Suprapubic skin (tissue), 4 donors: ENCODE data around the gene FTSJ3. TPM values are rescaled to one million over a fixed set of nuclear protein-coding genes. Genes with fewer than 3 reads are reported as not detected.
"Not testable (repeated sequence)": the region's sequence is repeated elsewhere in the genome, so short reads cannot be mapped to it uniquely, and the experiment has no call there.

Source experiments
- DNase-seq, 2 donors: peaks; one replicate each; pipeline ENCODE4 v3.0.0-alpha.2; 2019; ENCODE audit warnings: low spot score in 2 of 2
- H3K27ac ChIP-seq: fragments of 200-600 bp; sonication (generic); one replicate; pipeline ENCODE4 v1.5.1; 2019
- H3K27me3 ChIP-seq: fragments of 200-600 bp; sonication (generic); one replicate; pipeline ENCODE4 v1.5.1; 2019
- H3K36me3 ChIP-seq: fragments of 200-600 bp; sonication (generic); one replicate; pipeline ENCODE4 v1.5.1; 2019
- H3K4me1 ChIP-seq: fragments of 200-600 bp; sonication (generic); one replicate; pipeline ENCODE4 v1.5.1; 2019
- H3K4me3 ChIP-seq: fragments of 200-600 bp; sonication (generic); one replicate; pipeline ENCODE4 v1.5.1; 2019; ENCODE audit warnings: mild to moderate bottlenecking
- H3K9me3 ChIP-seq: fragments of 200-600 bp; sonication (generic); one replicate; pipeline ENCODE4 v1.5.1; 2019
- EP300 ChIP-seq: sonication (generic); formaldehyde crosslinking; IDR thresholded peaks from one replicate; pipeline ENCODE4 v1.6.1; 2017; ENCODE audit warnings: antibody characterized with exemption
- POLR2A ChIP-seq, 2 donors: fragments of 450-650 bp; IDR thresholded peaks; one replicate each; pipeline ENCODE4 v1.6.1; 2017; ENCODE audit warnings: antibody characterized with exemption in 2 of 2, mild to moderate bottlenecking in 2 of 2, moderate library complexity in 2 of 2
- POLR2AphosphoS5 ChIP-seq, 3 donors: sonication (generic); formaldehyde crosslinking; IDR thresholded peaks; one replicate each; pipeline ENCODE4 v1.6.1; 2017; ENCODE audit warnings: antibody characterized with exemption in 3 of 3
- WGBS: methylation state at CpG from one replicate; pipeline ENCODE4 v1.1.5; 2018; 5-methylcytosine and 5-hydroxymethylcytosine counted together
- total RNA-seq, 4 donors: library from RNA; depleted of rRNA; stranded (reverse); fragments of >200 nt; gene quantifications; one replicate each; pipeline ENCODE4 v1.1.0, GENCODE V29; 2016
- TF ChIP-seq, protein P1 (sequence below), 2 donors: fragments of 200-600 bp in 1 of 2; fragments of 450-650 bp in 1 of 2; sonication (generic) in 1 of 2; IDR thresholded peaks; one replicate each; pipeline ENCODE4 v1.5.1; 2016 to 2019; ENCODE audit warnings: antibody characterized with exemption in 2 of 2, mild to moderate bottlenecking in 1 of 2, moderate library complexity in 1 of 2

Gene FTSJ3
- total RNA-seq, 4 donors from 2014 or later: 46.4 to 54.7 (median 48.4) TPM

DNA sequence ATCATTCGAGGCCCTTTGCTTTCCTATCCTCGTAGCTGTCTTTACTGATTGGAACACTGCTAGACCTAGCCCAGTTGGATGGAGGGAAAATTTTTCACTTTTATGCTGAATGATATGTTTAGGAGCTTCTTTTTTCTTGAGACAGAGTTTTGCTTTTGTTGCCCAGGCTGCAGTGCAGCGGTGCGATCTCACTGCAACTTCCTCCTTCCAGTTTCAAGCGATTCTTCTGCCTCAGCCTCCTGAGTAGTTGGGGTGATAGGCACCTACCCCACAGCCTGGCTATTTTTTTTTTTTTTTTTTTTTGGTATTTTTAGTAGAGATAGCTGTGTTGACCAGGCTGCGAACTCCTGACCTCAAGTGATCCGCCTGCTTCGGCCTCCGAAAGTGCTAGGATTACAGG is 17.5 kb downstream of the FTSJ3 start:
- no peaks in the 10 kb centered on the region for H3K27me3 ChIP-seq
- TF ChIP-seq, protein P1, sequence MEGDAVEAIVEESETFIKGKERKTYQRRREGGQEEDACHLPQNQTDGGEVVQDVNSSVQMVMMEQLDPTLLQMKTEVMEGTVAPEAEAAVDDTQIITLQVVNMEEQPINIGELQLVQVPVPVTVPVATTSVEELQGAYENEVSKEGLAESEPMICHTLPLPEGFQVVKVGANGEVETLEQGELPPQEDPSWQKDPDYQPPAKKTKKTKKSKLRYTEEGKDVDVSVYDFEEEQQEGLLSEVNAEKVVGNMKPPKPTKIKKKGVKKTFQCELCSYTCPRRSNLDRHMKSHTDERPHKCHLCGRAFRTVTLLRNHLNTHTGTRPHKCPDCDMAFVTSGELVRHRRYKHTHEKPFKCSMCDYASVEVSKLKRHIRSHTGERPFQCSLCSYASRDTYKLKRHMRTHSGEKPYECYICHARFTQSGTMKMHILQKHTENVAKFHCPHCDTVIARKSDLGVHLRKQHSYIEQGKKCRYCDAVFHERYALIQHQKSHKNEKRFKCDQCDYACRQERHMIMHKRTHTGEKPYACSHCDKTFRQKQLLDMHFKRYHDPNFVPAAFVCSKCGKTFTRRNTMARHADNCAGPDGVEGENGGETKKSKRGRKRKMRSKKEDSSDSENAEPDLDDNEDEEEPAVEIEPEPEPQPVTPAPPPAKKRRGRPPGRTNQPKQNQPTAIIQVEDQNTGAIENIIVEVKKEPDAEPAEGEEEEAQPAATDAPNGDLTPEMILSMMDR (IDR thresholded peaks at IDR 0.05): no peak
- no peaks in the 10 kb centered on the region for H3K9me3 ChIP-seq
- H3K4me1 ChIP-seq: no peaks in the 10 kb centered on the region
- H3K4me3 ChIP-seq: no peak overlapping the region
- DNase-seq: no peak
- peaks cover 100% of the 10 kb centered on the region for H3K36me3 ChIP-seq
- 86% methylated on average over 9 of the region's 9 CpGs for WGBS
- no peak overlapping the region for H3K27ac ChIP-seq

DNA sequence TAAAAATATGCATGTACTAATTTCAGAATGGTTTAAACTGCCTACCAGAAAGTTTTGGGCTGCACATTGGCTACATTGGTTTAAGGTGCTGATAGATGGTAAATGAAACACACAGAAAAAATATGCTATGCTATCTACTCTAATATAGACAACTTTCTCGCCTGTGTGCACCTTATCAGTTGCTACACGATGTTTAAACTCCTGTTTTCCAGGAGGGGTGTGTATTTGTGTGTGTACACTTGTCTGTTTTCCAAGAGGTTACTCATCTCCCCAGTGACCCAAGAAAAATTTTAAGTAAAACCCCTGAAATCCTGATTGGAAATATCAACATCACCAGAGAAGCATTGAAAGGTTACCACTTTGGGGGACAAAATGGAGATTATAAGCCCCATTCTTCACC is 21.9 kb downstream of the FTSJ3 start:
- H3K4me3 ChIP-seq: no peak overlapping the region

DNA sequence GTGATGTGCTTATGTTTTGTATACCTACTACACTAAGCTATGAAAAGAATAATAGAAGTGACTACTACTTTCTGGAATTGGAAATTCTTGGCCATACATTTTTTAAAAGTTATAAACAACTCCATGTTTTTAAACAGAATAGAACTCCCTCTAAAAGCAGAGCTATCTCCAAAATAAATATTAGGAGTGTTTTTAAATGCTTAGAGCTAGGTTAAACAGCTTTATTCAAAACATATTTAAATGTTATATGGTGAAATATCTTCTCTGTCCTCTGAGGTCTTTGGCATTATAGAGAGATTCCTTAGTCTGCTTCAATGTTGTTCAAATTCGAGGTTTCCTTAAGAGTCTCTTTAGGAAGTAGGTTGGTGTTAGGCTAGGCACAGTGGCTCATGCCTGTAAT is 23.1 kb downstream of the FTSJ3 start:
- TF ChIP-seq EP300 (no peak), POLR2A (IDR thresholded peaks at IDR 0.05) (no peak), POLR2AphosphoS5 (IDR thresholded peaks at IDR 0.05) (no peak)
- TF ChIP-seq, protein P1 (IDR thresholded peaks at IDR 0.05): no peak
- Histone ChIP-seq H3K27me3 (no peaks in the 10 kb centered on the region), H3K36me3 (peaks cover 99% of the 10 kb centered on the region), H3K27ac (no peak overlapping the region), H3K4me1 (no peaks in the 10 kb centered on the region), H3K4me3 (no peak overlapping the region), H3K9me3 (no peaks in the 10 kb centered on the region)
- 90% methylated on average over 1 of the region's 1 CpG for WGBS
- no peak for DNase-seq

More for the DNA sequence above, 21.9 kb downstream of the FTSJ3 start:
- TF ChIP-seq, protein P1 (IDR thresholded peaks at IDR 0.05): no peak
- TF ChIP-seq POLR2A (IDR thresholded peaks at IDR 0.05) (no peak), POLR2AphosphoS5 (IDR thresholded peaks at IDR 0.05) (no peak), EP300 (no peak)
- H3K4me1 ChIP-seq: no peaks in the 10 kb centered on the region
- no peaks in the 10 kb centered on the region for H3K27me3 ChIP-seq
- no peak for DNase-seq
- no peak overlapping the region for H3K27ac ChIP-seq
- H3K36me3 ChIP-seq: peaks cover 99% of the 10 kb centered on the region
- 72% methylated on average over 2 of the region's 2 CpGs for WGBS
- H3K9me3 ChIP-seq: no peaks in the 10 kb centered on the region

DNA sequence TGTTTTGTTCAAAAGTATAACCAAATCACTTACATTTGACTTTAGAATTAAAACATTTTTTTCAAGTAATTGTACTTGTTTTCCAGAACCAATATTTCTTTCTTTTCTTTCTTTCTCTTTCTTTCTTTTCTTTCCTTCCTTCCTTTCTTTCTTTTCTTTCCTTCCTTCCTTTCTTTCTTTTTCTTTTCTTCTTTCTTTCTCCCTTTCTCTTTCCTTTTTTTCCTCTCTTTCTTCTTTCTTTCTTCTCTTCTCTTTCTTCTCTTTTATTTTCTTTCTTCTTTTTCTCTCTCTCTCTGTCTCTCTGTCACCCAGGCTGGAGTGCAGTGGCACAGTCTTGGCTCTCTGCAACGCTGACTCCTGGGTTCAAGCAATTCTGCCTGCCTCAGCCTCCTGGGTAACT is 26.7 kb downstream of the FTSJ3 start:
- no peaks in the 10 kb centered on the region for H3K27me3 ChIP-seq
- DNase-seq: no peak
- H3K4me1 ChIP-seq: no peaks in the 10 kb centered on the region
- TF ChIP-seq, protein P1 (IDR thresholded peaks at IDR 0.05): no peak
- TF ChIP-seq POLR2AphosphoS5 (IDR thresholded peaks at IDR 0.05) (no peak), POLR2A (IDR thresholded peaks at IDR 0.05) (no peak), EP300 (no peak)
- H3K4me3 ChIP-seq: no peak overlapping the region
- H3K9me3 ChIP-seq: no peaks in the 10 kb centered on the region
- no peak overlapping the region for H3K27ac ChIP-seq
- WGBS: 97% methylated on average over 1 of the region's 1 CpG
- peaks cover 99% of the 10 kb centered on the region for H3K36me3 ChIP-seq

DNA sequence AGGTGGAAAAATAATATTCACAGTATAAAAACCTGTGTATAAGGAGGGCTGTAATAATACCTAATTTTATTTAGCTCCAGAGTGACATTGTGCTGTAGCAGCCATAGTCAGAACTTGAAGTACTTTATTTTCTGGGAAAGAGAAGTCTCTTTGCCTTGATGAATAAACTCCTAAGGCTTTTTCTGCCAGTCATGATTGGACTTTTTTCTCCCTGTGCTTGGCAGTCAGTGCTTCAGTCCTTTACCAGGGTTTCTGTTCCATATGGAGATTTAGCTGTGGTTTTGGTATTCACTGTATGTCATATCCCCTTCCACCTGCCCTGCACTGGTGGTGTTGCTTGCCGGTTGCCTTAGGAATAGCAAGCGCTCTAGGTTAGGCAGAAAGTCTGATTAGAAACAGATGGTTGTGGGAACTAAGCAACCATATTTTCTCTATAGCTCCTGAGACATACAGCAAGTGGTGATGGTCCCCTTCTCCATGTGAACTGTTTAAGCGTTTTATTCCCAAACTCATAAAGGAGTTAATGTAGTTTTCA is 28.8 kb downstream of the FTSJ3 start:
- no peak overlapping the region for H3K27ac ChIP-seq
- 79% methylated on average over 3 of the region's 3 CpGs for WGBS
- peaks cover 100% of the 10 kb centered on the region for H3K36me3 ChIP-seq
- DNase-seq: no peak
- TF ChIP-seq EP300: no peak
- no peak for TF ChIP-seq POLR2A (IDR thresholded peaks at IDR 0.05)
- no peak for TF ChIP-seq POLR2AphosphoS5 (IDR thresholded peaks at IDR 0.05)
- TF ChIP-seq, protein P1 (IDR thresholded peaks at IDR 0.05): no peak
- no peaks in the 10 kb centered on the region for H3K27me3 ChIP-seq
- H3K9me3 ChIP-seq: no peaks in the 10 kb centered on the region
- H3K4me3 ChIP-seq: no peak overlapping the region
- H3K4me1 ChIP-seq: no peaks in the 10 kb centered on the region

DNA sequence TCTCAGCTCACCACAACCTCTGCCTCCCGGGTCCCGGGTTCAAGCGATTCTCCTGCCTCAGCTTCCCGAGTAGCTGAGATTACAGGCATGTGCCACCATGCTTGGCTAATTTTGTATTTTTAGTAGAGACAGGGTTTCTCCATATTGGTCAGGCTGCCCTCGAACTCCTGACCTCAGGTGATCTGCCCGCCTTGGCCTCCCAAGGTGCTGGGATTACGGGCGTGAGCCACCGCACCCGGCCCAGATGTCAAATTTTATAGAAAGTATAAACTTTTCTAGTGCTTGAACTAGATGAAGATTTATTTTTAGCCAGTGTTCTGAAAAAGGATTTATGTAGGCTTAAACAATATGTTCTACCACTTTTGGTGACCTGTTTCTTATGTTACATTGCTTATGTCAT is 31.1 kb downstream of the FTSJ3 start:
- H3K36me3 ChIP-seq: peaks cover 100% of the 10 kb centered on the region
- H3K27me3 ChIP-seq, DNase-seq, H3K9me3 ChIP-seq, H3K27ac ChIP-seq, H3K4me1 ChIP-seq, H3K4me3 ChIP-seq: not testable (repeated sequence)
- WGBS: 99% methylated on average over 10 of the region's 10 CpGs
